H9 (cell line): ENCODE measurements around the gene LRMDA. TPM values are rescaled to one million over a fixed set of nuclear protein-coding genes. Genes with fewer than 3 reads are reported as not detected.

ENCODE experiments used
- DNase-seq: peaks from one replicate; pipeline ENCODE4 v3.0.0-alpha.2; 2017
- H2AFZ ChIP-seq: one replicate; pipeline ENCODE4 v1.6.1; 2013; ENCODE audit warnings: mild to moderate bottlenecking, low read length, control low read depth, moderate library complexity
- H2AK5ac ChIP-seq: 2 replicates; pipeline ENCODE4 v1.6.1; 2013; ENCODE audit warnings: low read length, control low read depth, mixed read lengths; ENCODE audit not compliant: insufficient read length
- H2BK120ac ChIP-seq: one replicate; pipeline ENCODE4 v1.6.1; 2013; ENCODE audit warnings: low read depth, mild to moderate bottlenecking, low read length, control low read depth, inconsistent platforms; ENCODE audit not compliant: poor library complexity, severe bottlenecking
- H2BK12ac ChIP-seq: 2 replicates; pipeline ENCODE4 v1.6.1; 2013; ENCODE audit warnings: low read length, control low read depth, mixed read lengths, low read depth; ENCODE audit not compliant: insufficient read length
- H2BK15ac ChIP-seq: 2 replicates; pipeline ENCODE4 v1.6.1; 2013; ENCODE audit warnings: low read depth, low read length, control low read depth
- H2BK20ac ChIP-seq: one replicate; pipeline ENCODE4 v1.6.1; 2013; ENCODE audit warnings: low read depth, mild to moderate bottlenecking, low read length, control low read depth, inconsistent platforms; ENCODE audit not compliant: poor library complexity, severe bottlenecking
- H2BK5ac ChIP-seq: 2 replicates; pipeline ENCODE4 v1.6.1; 2013; ENCODE audit warnings: low read length, control low read depth, mixed read lengths; ENCODE audit not compliant: insufficient read length
- H3K14ac ChIP-seq: 2 replicates; pipeline ENCODE4 v1.6.1; 2013; ENCODE audit warnings: low read length, control low read depth; ENCODE audit not compliant: insufficient read depth
- H3K18ac ChIP-seq: 2 replicates; pipeline ENCODE4 v1.6.1; 2013; ENCODE audit warnings: low read depth, mild to moderate bottlenecking, mixed read lengths, low read length, control low read depth; ENCODE audit not compliant: insufficient read length
- H3K23ac ChIP-seq: 2 replicates; pipeline ENCODE4 v1.6.1; 2013; ENCODE audit warnings: low read length, control low read depth, mixed read lengths, low read depth; ENCODE audit not compliant: insufficient read length
- H3K23me2 ChIP-seq: 2 replicates; pipeline ENCODE4 v1.6.1; 2013; ENCODE audit warnings: low read depth, mild to moderate bottlenecking, mixed read lengths, low read length, control low read depth; ENCODE audit not compliant: insufficient read length, poor library complexity, severe bottlenecking
- H3K27ac ChIP-seq: 2 replicates; pipeline ENCODE4 v1.5.1; 2013; ENCODE audit warnings: low read length, control low read depth, mixed read lengths, low read depth; ENCODE audit not compliant: insufficient read length
- H3K27me3 ChIP-seq: 2 replicates; pipeline ENCODE4 v1.6.1; 2013; ENCODE audit warnings: low read length, control low read depth, inconsistent platforms; ENCODE audit not compliant: insufficient read depth
- H3K4ac ChIP-seq: 2 replicates; pipeline ENCODE4 v1.6.1; 2013; ENCODE audit warnings: low read depth, mild to moderate bottlenecking, control low read depth, inconsistent platforms, low read length, moderate library complexity
- H3K4me1 ChIP-seq: 2 replicates; pipeline ENCODE4 v1.6.1; 2013; ENCODE audit warnings: low read length, control low read depth, inconsistent platforms; ENCODE audit not compliant: insufficient read depth
- H3K4me2 ChIP-seq: 2 replicates; pipeline ENCODE4 v1.6.1; 2013; ENCODE audit warnings: low read length, control low read depth, mixed read lengths; ENCODE audit not compliant: insufficient read length, insufficient read depth
- H3K56ac ChIP-seq: 2 replicates; pipeline ENCODE4 v1.6.1; 2013; ENCODE audit warnings: low read depth, mild to moderate bottlenecking, mixed read lengths, low read length, control low read depth; ENCODE audit not compliant: insufficient read length
- H3K79me1 ChIP-seq: 2 replicates; pipeline ENCODE4 v1.6.1; 2013; ENCODE audit warnings: low read depth, mild to moderate bottlenecking, moderate library complexity, low read length, control low read depth, inconsistent platforms; ENCODE audit not compliant: insufficient read depth, poor library complexity, severe bottlenecking
- H3K79me2 ChIP-seq: 2 replicates; pipeline ENCODE4 v1.6.1; 2013; ENCODE audit warnings: low read length, control low read depth, inconsistent platforms; ENCODE audit not compliant: insufficient read depth
- H3K9ac ChIP-seq: 2 replicates; pipeline ENCODE4 v1.6.1; 2013; ENCODE audit warnings: low read length, control low read depth, mixed read lengths; ENCODE audit not compliant: insufficient read length; ENCODE audit errors: extremely low read depth
- H3K9me3 ChIP-seq: one replicate; pipeline ENCODE4 v1.6.1; 2013; ENCODE audit warnings: low read depth, low read length, inconsistent platforms; ENCODE audit not compliant: control insufficient read depth
- H3T11ph ChIP-seq: one replicate; pipeline ENCODE4 v1.6.1; 2013; ENCODE audit warnings: mild to moderate bottlenecking, low read length, control low read depth, inconsistent platforms
- H4K20me1 ChIP-seq: one replicate; pipeline ENCODE4 v1.6.1; 2013; ENCODE audit not compliant: control insufficient read depth, insufficient read length, insufficient read depth
- H4K5ac ChIP-seq: 2 replicates; pipeline ENCODE4 v1.6.1; 2013; ENCODE audit warnings: low read depth, mild to moderate bottlenecking, mixed read lengths, low read length, control low read depth; ENCODE audit not compliant: insufficient read length
- H4K8ac ChIP-seq: replicated peaks from 2 replicates; pipeline ENCODE4 v1.6.1; 2013; ENCODE audit warnings: low read length, control low read depth, mixed read lengths, low read depth; ENCODE audit not compliant: insufficient read length
- H4K91ac ChIP-seq: 2 replicates; pipeline ENCODE4 v1.6.1; 2013; ENCODE audit warnings: low read depth, mild to moderate bottlenecking, moderate library complexity, mixed read lengths, low read length, control low read depth; ENCODE audit not compliant: insufficient read length
- H3K27ac Mint-ChIP-seq, 3 experiments: 2 replicates in 2 of 3; 3 replicates in 1 of 3; pipeline ENCODE4 v1.8.0; 2020 to 2021; ENCODE audit warnings: mixed read lengths in 3 of 3, mild to moderate bottlenecking in 1 of 3, moderate library complexity in 1 of 3
- H3K27me3 Mint-ChIP-seq: 2 replicates; pipeline ENCODE4 v1.8.0; 2021; ENCODE audit warnings: low read depth, mild to moderate bottlenecking, moderate library complexity, mixed read lengths
- H3K36me3 Mint-ChIP-seq, 3 experiments: 2 replicates in 2 of 3; 3 replicates in 1 of 3; pipeline ENCODE4 v1.8.0; 2020 to 2021; ENCODE audit warnings: low read depth in 3 of 3, mixed read lengths in 3 of 3; ENCODE audit not compliant: insufficient read depth in 1 of 3
- H3K4me1 Mint-ChIP-seq, 2 experiments: 2 replicates each; pipeline ENCODE4 v1.8.0; 2020; ENCODE audit warnings: mixed read lengths in 2 of 2
- H3K4me3 Mint-ChIP-seq, 2 experiments: 2 replicates in 1 of 2; 3 replicates in 1 of 2; pipeline ENCODE4 v1.8.0; 2020 to 2021; ENCODE audit warnings: mild to moderate bottlenecking in 2 of 2, mixed read lengths in 2 of 2, moderate library complexity in 1 of 2
- H3K9me3 Mint-ChIP-seq, 2 experiments: 2 replicates in 1 of 2; 3 replicates in 1 of 2; pipeline ENCODE4 v1.8.0; 2020; ENCODE audit warnings: mild to moderate bottlenecking in 2 of 2, mixed read lengths in 2 of 2, moderate library complexity in 1 of 2
- CTCF ChIP-seq: fragments of 200-600 bp; sonication (generic); conservative IDR thresholded peaks from 3 replicates; pipeline ENCODE4 v1.8.0; 2021; ENCODE audit warnings: antibody characterized with exemption, mild to moderate bottlenecking
- WGBS: extraction: QIAGEN DNeasy Blood & Tissue Kit; methylation state at CpG from one replicate; pipeline ENCODE4 v1.1.7; 2013; ENCODE audit warnings: missing lambda C conversion rate, low lambda C conversion rate, mixed read lengths; ENCODE audit not compliant: insufficient read length; ENCODE audit errors: extremely low coverage; 5-methylcytosine and 5-hydroxymethylcytosine counted together
- total RNA-seq: library from RNA; stranded (reverse); gene quantifications from 2 replicates; pipeline ENCODE4 v1.2.1, GENCODE V29; 2021

LRMDA gene
- total RNA-seq, 1 experiment from 2014 or later, result 1.8 TPM

GRCh38 chr10:75836064-75836463 is 404.6 kb downstream of the LRMDA start:
- Histone ChIP-seq H3K23me2 (no peaks in the 10 kb centered on the region), H4K91ac (no peak overlapping the region), H2BK20ac (no peak overlapping the region), H2BK12ac (no peak overlapping the region), H3K79me1 (no peaks in the 10 kb centered on the region), H3K27ac (no peak overlapping the region), H3K56ac (no peak overlapping the region), H2AK5ac (no peak overlapping the region), H3K27me3 (no peaks in the 10 kb centered on the region), H4K5ac (no peak overlapping the region), H2BK15ac (no peak overlapping the region), H3K14ac (no peak overlapping the region), H4K20me1 (no peaks in the 10 kb centered on the region), H3K79me2 (no peaks in the 10 kb centered on the region), H3K4me1 (no peaks in the 10 kb centered on the region), H3T11ph (no peak overlapping the region), H3K9me3 (no peaks in the 10 kb centered on the region), H3K4ac (no peak overlapping the region), H3K9ac (no peak overlapping the region), H2BK5ac (no peak overlapping the region), H2AFZ (no peak overlapping the region), H3K23ac (no peak overlapping the region), H3K4me2 (no peak overlapping the region), H2BK120ac (no peak overlapping the region), H3K18ac (no peak overlapping the region), H4K8ac (no peak overlapping the region)
- Mint-ChIP-seq H3K27ac (no peak overlapping the region), H3K9me3 (peaks cover 6 to 7% of the 10 kb centered on the region in 2 experiments), H3K4me1 (peaks cover 8 to 10% of the 10 kb centered on the region in 2 experiments), H3K4me3 (no peak overlapping the region), H3K27me3 (no peaks in the 10 kb centered on the region; the same call in 1 of the 2 replicates), H3K36me3 (peaks cover 0 to 5% (median 4%) of the 10 kb centered on the region in 3 experiments; a peak in 3 of 7 replicates)
- no peak for DNase-seq
- no CpG with 5 or more reads among the region's 3 CpGs for WGBS
- no peak for TF ChIP-seq CTCF
